RWPE2 (cell line): ENCODE measurements around the gene TWIST1.

Experiments
- ATAC-seq: fragments of 200-7000 bp; cut with Tn5 transposase; 3 replicates; pipeline ENCODE4 v1.9.1; 2021; ENCODE audit warnings: low read depth
- DNase-seq: peaks from one replicate; pipeline ENCODE4 v3.0.0-alpha.2; 2020; ENCODE audit warnings: low spot score
- H3K27ac ChIP-seq: fragments of 450-650 bp; 2 replicates; pipeline ENCODE4 v1.5.1; 2017; ENCODE audit warnings: mild to moderate bottlenecking; ENCODE audit not compliant: poor library complexity, severe bottlenecking
- H3K27me3 ChIP-seq: fragments of 250-450 bp; sonication (Bioruptor Pico); 2 replicates; pipeline ENCODE4 v1.5.1; 2021; ENCODE audit warnings: mild to moderate bottlenecking, moderate library complexity; ENCODE audit not compliant: insufficient read depth, poor library complexity, severe bottlenecking
- H3K36me3 ChIP-seq: fragments of 250-450 bp; sonication (Bioruptor Pico); 2 replicates; pipeline ENCODE4 v1.5.1; 2020; ENCODE audit warnings: low read depth, mild to moderate bottlenecking, moderate library complexity
- H3K4me1 ChIP-seq: fragments of 250-450 bp; sonication (Bioruptor Pico); 2 replicates; pipeline ENCODE4 v1.5.1; 2021; ENCODE audit warnings: mild to moderate bottlenecking, moderate library complexity; ENCODE audit not compliant: insufficient read depth, poor library complexity, severe bottlenecking
- H3K4me3 ChIP-seq: fragments of 250-450 bp; sonication (Bioruptor Pico); 2 replicates; pipeline ENCODE4 v1.5.1; 2021; ENCODE audit warnings: mild to moderate bottlenecking, moderate library complexity; ENCODE audit not compliant: severe bottlenecking
- H3K9me3 ChIP-seq: fragments of 250-450 bp; sonication (Bioruptor Pico); 2 replicates; pipeline ENCODE4 v1.5.1; 2021; ENCODE audit warnings: mild to moderate bottlenecking, moderate library complexity; ENCODE audit not compliant: severe bottlenecking
- CTCF ChIP-seq: fragments of 450-650 bp; IDR thresholded peaks from one replicate; pipeline ENCODE4 v1.5.1; 2017; ENCODE audit warnings: mild to moderate bottlenecking, moderate library complexity; ENCODE audit not compliant: poor library complexity, severe bottlenecking

The TWIST1 gene

GRCh38 chr7:19113855-19114550 lies 3.4 kb downstream of the TWIST1 start:
- no peak for ATAC-seq
- H3K27me3 ChIP-seq: peaks cover 86% of the 10 kb centered on the region
- no peak overlapping the region for H3K4me3 ChIP-seq
- H3K36me3 ChIP-seq: 0 out of 2 replicates have a peak, but pooled peaks cover 4% of the 10 kb centered on the region
- TF ChIP-seq CTCF: no peak
- no peaks in the 10 kb centered on the region for H3K9me3 ChIP-seq
- no peak for DNase-seq
- H3K4me1 ChIP-seq: peaks cover 14% of the 10 kb centered on the region
- no peak overlapping the region for H3K27ac ChIP-seq

GRCh38 chr7:19113002-19113350 lies 4.5 kb downstream of the TWIST1 start:
- H3K27ac ChIP-seq: no peak overlapping the region
- DNase-seq (no peak), ATAC-seq (no peak)
- TF ChIP-seq CTCF: no peak
- H3K27me3 ChIP-seq: peaks cover 87% of the 10 kb centered on the region
- H3K9me3 ChIP-seq: no peaks in the 10 kb centered on the region
- no peak overlapping the region for H3K4me3 ChIP-seq
- 0 out of 2 replicates have a peak, but pooled peaks cover 4% of the 10 kb centered on the region for H3K36me3 ChIP-seq
- H3K4me1 ChIP-seq: peaks cover 14% of the 10 kb centered on the region

GRCh38 chr7:19112274-19113001 lies 5.0 kb downstream of the TWIST1 start:
- no peak for DNase-seq
- Histone ChIP-seq H3K9me3 (no peaks in the 10 kb centered on the region), H3K4me3 (no peak overlapping the region), H3K27me3 (peaks cover 88% of the 10 kb centered on the region), H3K27ac (no peak overlapping the region), H3K36me3 (0 out of 2 replicates have a peak, but pooled peaks cover 4% of the 10 kb centered on the region), H3K4me1 (peaks cover 14% of the 10 kb centered on the region)
- no peak for TF ChIP-seq CTCF
- no peak for ATAC-seq

GRCh38 chr7:19111474-19112273 lies 5.8 kb downstream of the TWIST1 start:
- Histone ChIP-seq H3K27ac (no peak overlapping the region), H3K27me3 (peaks cover 96% of the 10 kb centered on the region)

More at GRCh38 chr7:19111474-19112273, 5.8 kb downstream of the TWIST1 start:
- no peak for TF ChIP-seq CTCF
- 0 out of 2 replicates have a peak, but pooled peaks cover 4% of the 10 kb centered on the region for H3K36me3 ChIP-seq
- H3K4me3 ChIP-seq: no peak overlapping the region
- DNase-seq: no peak
- peaks cover 14% of the 10 kb centered on the region for H3K4me1 ChIP-seq
- no peaks in the 10 kb centered on the region for H3K9me3 ChIP-seq
- no peak for ATAC-seq
